Fibroblast of lung (primary cell): ENCODE data around the gene BAD.

Source experiments
- EZH2 ChIP-seq: IDR thresholded peaks from 2 replicates; pipeline ENCODE4 v1.5.1; 2012; ENCODE audit warnings: low read length, control low read depth, mild to moderate bottlenecking; ENCODE audit errors: missing control alignments
- TF ChIP-seq, protein P1 (sequence below), 2 donors: IDR thresholded peaks in 1 of 2; conservative IDR thresholded peaks in 1 of 2; 1 replicate in 1 of 2; 2 replicates in 1 of 2; pipeline ENCODE4 v1.5.1; 2011 to 2012; ENCODE audit warnings: low read length in 2 of 2, control low read depth in 1 of 2, inconsistent platforms in 1 of 2, low read depth in 1 of 2, mild to moderate bottlenecking in 1 of 2

GRCh38 chr11:64226507-64227051 is 57.9 kb downstream of the BAD start:
- TF ChIP-seq, protein P1, sequence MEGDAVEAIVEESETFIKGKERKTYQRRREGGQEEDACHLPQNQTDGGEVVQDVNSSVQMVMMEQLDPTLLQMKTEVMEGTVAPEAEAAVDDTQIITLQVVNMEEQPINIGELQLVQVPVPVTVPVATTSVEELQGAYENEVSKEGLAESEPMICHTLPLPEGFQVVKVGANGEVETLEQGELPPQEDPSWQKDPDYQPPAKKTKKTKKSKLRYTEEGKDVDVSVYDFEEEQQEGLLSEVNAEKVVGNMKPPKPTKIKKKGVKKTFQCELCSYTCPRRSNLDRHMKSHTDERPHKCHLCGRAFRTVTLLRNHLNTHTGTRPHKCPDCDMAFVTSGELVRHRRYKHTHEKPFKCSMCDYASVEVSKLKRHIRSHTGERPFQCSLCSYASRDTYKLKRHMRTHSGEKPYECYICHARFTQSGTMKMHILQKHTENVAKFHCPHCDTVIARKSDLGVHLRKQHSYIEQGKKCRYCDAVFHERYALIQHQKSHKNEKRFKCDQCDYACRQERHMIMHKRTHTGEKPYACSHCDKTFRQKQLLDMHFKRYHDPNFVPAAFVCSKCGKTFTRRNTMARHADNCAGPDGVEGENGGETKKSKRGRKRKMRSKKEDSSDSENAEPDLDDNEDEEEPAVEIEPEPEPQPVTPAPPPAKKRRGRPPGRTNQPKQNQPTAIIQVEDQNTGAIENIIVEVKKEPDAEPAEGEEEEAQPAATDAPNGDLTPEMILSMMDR (conservative IDR thresholded peaks at IDR 0.05 in 1 of 2, IDR thresholded peaks at IDR 0.05 in 1 of 2; ENCODE audit: low read depth in 1 of 2, low read length in 2 of 2), result no peak
- TF ChIP-seq EZH2, result no peak
